GM18502 (cell line): ENCODE measurements around the gene SEBOX.

ENCODE experiments used
- ATAC-seq: cut with Tn5 transposase; IDR thresholded peaks from one replicate; pipeline ENCODE4 v1.9.1; 2021; ENCODE audit warnings: mild to moderate bottlenecking; ENCODE audit not compliant: unreplicated experiment, poor library complexity

Gene SEBOX

GRCh38 chr17:28369684-28370034 lies 4.7 kb upstream of the SEBOX start:
- no peak for ATAC-seq

DNA sequence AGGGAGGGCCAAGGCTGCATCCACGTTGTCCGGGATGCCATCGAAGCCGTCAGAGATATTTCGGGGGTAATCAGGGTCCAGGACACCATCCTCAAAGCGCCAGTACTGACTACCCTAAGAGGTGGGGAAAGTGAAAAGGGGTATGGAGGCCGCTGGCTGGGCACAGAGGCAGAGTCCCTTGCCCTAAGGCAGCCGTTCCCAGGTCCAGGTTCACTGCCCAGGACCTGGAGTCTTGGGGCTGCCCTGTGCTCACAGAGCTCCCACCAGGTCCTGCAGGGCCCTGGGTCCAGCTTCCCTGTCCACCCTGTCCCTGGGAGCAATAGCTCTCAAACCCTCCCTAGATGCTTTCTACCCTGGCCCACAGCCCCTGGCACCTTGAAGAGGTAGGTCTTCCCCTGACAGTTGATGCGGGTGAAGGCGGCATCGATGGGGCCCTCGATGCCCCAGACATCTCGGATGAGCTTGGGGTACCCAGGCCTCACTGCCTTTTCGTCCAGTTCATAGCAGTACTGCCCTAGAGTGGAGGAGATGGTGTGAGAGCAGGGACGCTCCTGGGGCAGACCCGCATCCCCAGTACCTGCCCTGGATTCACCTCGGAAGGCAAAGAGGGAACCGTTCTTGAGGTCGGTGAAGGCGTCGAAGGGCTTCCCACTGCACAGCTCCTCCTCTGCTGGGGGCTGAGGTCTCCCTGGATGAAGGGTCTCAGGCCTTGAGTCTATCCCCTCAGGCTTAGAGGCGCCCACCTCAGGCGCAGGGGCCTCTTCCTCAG lies 4.1 kb upstream of the SEBOX start:
- no peak for ATAC-seq

- no peak for ATAC-seq
Measured at GRCh38 chr17:28368306-28368831, 3.4 kb upstream of the SEBOX start.

GRCh38 chr17:28367641-28368305 lies 2.8 kb upstream of the SEBOX start:
- ATAC-seq = no peak

DNA sequence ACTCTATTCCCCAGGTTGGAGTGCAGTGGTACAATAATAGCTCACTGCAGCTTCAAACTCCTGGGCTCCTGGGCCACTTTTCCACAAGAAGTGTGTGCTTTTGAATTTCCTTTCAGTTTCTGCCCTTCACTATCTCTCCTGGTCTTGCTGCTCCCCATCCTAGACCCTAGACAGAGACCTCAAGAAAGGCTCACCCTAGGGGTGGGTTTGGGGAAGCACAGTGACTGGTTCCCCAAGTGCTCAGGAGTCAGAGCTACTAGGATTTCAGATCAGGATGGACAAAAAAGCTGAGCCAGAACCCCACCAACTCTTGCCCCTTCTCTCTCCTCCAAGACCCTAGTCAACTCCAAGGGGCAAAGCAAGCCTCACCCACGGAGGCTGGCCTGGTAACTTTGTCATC lies 1.6 kb upstream of the SEBOX start:
- no peak for ATAC-seq

DNA sequence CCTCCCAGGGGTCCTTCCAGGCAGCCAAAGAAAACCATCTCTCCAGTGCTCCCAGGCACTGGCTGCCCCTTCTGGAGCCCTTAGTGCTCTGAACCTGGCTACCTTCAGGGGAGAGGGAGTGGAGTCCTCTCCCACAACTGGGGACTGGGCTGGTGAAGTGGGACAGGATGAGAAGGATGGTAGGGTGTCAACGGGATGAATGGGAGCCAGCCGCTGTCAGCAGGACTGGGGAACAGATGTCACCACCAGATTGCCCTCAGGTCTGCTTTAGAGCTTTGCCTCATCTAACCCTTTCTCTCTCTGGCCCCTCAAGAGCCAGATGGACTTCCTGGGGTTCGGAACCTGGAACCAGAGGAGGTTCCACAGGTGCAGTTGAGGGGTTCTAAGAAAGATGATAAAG lies 488 bp upstream of the SEBOX start:
- no peak for ATAC-seq

DNA sequence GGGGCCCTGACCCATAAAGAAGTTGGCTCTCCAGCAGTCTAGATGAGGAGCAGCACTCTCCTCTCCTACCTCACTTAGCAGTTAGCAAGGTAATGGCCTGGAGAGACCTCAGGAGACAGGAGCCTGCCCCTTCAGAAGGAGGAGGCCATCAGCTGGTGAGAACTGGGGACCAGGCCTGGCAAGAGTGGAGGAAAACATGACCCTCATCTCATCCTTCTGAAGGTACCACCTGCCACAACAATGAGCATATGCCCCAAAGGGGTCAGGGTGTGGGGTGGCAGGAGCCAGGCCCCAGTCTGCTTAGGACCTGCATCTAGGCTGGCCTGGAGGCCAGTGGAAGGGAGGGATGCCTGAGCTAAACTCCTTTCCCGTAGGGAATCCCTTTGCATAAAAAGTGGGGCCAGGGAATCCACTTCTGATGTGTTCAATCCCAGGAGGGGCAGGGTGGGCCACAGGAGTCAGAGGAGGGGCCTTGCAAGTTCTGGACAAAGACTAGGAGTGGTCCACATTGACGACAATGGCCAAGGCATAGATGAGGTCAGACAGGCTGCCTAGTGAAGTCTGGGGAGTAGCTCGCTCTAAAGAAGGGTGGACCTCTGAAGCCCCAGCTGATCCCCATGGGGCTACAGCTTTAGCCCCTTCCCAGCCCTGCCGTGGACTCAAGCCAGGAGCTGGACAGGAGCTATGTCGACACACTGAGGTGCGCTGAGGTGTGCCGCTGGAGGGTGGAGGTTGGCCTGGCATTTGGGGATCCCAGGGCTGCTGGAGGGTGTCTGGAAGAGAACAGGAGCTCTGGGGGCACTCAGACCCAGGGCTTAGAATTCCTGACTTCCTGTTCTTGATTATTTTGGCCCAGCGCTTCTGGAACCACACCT lies 986 bp downstream of the SEBOX start:
- ATAC-seq = no peak

GRCh38 chr17:28363186-28363585 lies 1.8 kb downstream of the SEBOX start:
- ATAC-seq = no peak

- ATAC-seq = no peak
Measured at GRCh38 chr17:28357901-28358197, 7.2 kb downstream of the SEBOX start.

- ATAC-seq = peak; percentile 94
Measured at GRCh38 chr17:28357061-28357900, 7.7 kb downstream of the SEBOX start, which contains the start of gene POLDIP2. TSS of gene POLDIP2 (minus strand) at chr17:28357527. CDS start at chr17:28357448, 79 bp downstream.

- ATAC-seq = no peak
Measured at GRCh38 chr17:28350271-28350670, 14.7 kb downstream of the SEBOX start.

- no peak for ATAC-seq
Measured at GRCh38 chr17:28348979-28349378, 16.0 kb downstream of the SEBOX start.

GRCh38 chr17:28347261-28347891 lies 17.6 kb downstream of the SEBOX start:
- ATAC-seq = no peak

DNA sequence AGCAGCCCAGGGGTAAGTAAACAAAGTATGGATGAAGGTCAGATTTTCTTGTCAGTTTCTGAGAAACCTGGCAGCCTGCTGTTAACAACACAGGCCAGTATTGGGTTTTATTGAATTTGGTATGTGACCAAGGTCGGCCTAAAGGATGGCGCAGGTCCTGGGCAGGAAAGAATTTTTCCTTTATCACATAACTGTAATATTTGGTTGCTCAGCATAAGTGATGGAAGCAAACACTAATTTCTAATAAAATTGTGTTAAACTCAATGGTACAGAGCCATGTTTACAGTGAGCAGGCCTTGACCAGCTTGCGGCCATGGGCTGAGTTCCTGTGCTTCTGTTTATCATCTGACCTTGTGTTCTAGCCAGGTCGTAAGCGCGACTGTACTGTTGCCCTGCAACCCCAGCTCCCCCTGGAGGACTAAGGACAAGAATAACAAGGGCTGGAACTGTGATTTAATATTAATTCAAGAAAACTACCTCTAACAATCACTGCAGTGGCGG lies 18.2 kb downstream of the SEBOX start:
- ATAC-seq = no peak

DNA sequence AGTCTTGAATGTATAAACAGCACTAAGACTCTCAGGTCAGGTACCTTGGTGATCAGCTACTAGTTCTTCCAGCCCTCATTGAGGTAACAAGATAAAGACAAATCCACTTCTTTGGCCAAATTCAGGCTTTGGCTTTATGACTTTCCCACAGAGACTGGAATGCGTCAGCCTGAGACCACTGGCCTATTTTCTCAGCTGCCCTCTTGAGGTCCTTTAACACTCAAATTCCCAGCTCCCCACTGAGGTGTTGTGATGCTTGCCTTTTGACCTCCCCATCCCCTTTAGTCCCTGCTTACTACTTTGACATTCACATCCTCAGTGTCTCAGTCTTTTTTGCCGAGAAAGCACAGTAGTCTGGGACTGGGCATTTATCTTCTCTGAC lies 18.8 kb downstream of the SEBOX start:
- ATAC-seq = no peak

DNA sequence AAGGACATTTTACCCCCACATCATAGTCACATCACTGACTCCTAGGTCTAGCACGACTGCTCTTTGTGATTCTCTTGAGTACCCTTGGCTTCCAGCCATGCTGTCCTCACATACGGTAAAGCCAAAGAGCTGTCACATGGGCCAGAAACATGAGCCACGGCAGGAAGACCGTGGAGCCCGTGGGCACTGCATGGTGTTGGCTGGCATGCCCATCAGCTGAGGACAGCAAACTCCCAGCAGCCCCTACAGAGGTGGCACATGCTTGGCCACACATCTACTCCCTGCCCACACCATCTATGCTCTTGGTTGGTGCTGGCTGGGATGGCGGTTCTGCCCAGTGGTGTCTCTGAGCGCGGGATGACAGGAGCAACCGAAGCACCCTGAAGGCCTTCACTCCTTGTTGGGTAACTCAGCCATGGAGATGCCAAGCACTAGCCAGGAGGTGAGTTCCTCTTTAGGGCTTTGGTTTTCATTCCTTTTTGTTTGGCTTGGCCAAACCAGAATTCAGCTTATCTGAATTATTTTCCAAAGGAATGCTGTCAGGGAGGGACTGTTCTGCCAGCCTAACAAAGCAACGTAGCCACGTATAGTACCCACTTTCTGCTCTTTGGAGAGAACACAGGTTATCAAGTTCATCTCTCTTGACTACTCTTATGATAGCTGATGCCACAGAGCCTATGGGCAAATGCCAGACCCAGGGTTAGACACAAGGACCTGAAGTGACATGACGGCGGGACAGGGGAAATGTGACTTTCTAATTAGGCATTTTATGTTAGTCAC lies 19.4 kb downstream of the SEBOX start:
- no peak for ATAC-seq

- ATAC-seq = no peak
Measured at GRCh38 chr17:28344435-28344901, 20.5 kb downstream of the SEBOX start.

DNA sequence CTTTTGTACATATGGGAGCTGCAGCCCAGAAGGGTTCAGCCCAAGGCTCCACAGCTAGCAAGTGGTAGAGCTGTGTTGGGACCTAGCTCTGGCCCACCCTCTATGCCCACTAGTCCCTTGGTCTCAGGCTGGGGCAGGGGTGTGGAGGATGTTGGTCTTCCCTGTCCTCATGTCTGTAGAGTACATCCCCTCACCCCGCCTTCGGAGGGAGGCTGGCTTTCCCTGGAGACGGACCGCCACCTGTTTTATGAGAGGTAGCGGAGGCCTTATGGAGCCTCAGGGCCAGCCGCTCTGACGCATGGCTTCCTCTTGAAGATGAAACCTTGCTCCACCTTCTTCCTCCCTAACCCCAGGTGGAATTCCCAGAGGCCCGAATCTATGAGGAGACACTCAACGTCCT lies 21.0 kb downstream of the SEBOX start:
- no peak for ATAC-seq

GRCh38 chr17:28343491-28343932 lies 21.5 kb downstream of the SEBOX start:
- no peak for ATAC-seq
